HG02763 (cell line): ENCODE data around the gene CARMIL1.

ENCODE experiments used
- ATAC-seq: cut with Tn5 transposase; IDR thresholded peaks from one replicate; pipeline ENCODE4 v1.9.1; 2021; ENCODE audit warnings: mild to moderate bottlenecking, moderate library complexity; ENCODE audit not compliant: unreplicated experiment

CARMIL1 gene

DNA sequence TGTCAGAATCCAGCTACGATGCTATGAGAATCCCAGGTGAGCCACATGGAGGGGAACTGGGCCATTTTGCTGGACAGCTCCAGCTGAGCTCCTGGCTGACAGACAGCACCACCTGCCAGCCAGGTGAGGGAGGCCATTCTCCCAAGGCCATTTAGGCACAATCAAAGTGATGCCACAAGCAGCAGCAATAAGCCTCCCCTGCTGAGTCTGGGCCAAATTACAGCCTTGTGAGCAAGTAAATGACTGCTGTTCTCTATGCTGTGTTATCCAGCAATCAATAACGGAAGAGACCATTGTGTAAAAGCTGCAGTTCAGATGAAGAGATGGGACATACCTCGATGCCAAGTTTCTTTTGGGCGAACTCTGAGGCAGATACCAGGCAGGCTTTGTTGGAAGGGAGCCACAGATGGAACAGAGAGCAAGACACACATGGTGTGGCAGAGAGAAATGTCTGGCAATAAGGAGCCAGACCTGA, 358.8 kb downstream of the CARMIL1 start:
- no peak for ATAC-seq

GRCh38 chr6:25639653-25640052, 360.5 kb downstream of the CARMIL1 start:
- no peak for ATAC-seq

- no peak for ATAC-seq
Measured at GRCh38 chr6:25640446-25640845, 361.3 kb downstream of the CARMIL1 start.

DNA sequence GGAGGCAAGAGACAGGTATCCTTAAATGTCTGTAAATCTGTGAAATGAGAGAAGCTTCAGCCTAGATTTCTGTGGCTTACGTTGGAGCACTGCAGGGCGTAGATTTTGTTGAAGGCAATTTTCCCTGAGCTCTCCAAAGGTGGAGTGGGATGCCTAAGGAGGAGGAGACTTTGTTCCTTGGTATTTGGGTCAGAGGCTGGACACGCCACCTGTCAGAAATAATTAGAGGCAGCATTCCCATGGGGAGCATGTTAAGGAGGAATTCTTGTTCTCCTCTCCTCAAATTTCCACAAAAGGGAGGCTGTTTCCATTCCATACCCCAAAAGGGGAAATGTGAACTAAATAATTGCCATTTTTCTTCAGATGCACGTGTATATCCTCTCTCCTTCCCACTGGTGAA, 361.7 kb downstream of the CARMIL1 start:
- ATAC-seq: no peak

DNA sequence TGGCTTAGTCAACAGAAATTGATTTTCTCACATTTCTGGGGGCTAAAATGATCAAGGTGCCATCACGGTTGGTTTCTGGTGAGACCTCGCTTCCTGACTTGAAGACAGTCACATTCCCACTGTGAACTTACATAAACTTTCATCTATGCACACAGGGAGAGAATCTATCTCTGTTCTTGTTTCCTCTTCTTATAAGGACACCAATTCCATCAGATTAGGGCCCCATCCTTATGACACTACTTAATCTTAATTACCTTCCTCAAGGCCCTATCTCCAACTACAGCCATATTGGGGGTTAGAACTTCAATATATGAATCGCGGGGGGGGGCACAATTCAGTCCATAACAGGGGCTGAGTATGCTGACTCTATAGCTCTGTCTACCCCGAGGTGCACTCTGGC, 362.2 kb downstream of the CARMIL1 start:
- no peak for ATAC-seq

GRCh38 chr6:25641940-25642666, 362.9 kb downstream of the CARMIL1 start:
- no peak for ATAC-seq

DNA sequence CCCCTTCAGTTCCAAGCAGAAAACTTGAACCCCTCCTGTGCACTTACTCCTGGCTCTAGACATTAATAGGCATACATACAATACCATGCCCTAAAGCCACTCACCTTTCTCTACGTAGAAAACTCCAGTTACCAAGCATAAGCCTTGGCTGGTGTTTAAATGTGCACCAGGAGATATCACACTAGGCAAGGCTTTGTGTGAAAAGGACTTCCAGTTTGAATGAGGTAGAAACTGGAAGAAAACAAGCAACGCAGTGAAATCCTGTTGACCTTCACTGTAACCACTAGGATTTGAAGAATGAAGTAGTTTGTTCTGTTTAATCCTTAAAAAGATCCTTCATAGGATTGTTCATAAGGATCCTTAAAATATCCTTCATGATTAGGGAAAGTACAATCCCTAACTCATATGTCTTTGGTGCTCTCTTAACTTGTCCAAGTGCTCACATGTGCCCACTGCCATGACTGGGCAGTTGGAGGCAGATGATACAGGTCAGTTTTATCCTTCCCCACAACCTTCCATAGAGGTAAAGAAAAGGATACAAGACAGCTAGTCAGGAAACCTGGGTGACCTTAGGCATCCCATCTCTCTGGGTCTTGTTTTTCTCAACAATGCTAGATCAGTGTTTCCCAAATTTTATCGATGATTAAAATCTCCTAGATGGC, 363.6 kb downstream of the CARMIL1 start:
- ATAC-seq: no peak

DNA sequence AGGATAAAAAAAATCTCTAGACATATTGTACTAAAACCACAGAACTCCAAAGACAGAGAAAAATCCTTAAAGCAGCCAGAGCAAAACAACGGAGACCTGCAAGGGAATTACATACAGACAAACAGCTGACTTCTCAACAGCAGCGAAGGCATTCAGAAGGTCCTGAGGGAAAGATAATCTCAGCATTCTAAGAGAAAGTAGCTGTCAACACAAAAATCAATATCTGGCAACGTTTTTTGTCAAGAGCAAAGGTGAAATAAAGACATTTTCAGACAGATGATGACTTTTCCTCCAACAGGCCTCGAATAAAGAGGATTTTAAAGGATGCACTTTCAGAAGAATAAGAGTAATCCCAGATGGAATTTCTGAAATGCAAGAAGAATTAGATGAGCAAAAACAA, 366.7 kb downstream of the CARMIL1 start:
- no peak for ATAC-seq

- no peak for ATAC-seq
Measured at GRCh38 chr6:25649611-25650010, 370.4 kb downstream of the CARMIL1 start.

DNA sequence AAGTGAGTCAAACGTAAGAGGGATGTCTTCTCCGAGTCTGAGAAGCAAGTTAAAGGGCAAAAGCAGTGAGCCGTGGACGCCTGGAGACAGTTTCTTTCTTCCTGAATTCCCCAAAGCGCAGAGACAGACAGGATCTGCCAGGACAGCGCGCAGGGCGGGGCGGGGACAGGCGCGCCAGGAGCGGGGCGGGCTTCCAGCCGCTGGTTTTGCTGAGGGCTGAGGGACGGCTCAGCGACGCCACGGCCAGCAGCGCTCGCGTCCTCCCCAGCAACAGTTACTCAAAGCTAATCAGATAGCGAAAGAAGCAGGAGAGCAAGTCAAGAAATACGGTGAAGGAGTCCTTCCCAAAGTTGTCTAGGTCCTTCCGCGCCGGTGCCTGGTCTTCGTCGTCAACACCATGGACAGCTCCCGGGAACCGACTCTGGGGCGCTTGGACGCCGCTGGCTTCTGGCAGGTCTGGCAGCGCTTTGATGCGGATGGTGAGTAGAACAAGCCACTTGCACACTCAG, 372.9 kb downstream of the CARMIL1 start, which contains the start of gene SCGN:
SCGN (plus strand) TSS at position 209 of the 509 bp plus-strand sequence; CDS start at position 398, 189 bp downstream.
- ATAC-seq: no peak

DNA sequence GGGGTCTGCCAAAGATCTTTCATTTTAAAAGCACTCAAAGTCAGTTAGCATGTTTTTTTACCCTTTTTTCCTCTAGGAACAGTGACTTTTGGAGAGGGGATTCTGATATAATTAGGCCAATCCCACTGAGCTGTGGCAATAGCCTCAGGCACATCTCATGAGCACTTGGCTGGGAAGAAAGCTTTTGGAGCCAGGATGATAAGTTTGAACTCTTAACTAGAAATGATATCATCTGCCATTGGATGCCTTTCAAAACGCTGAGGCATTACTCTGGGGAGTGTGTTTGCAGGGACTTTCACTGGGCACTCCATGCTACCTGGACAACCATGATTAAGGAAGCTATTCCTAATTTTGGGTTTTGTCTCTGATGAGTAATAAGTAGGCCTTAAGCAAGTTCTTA, 376.5 kb downstream of the CARMIL1 start:
- no peak for ATAC-seq

- no peak for ATAC-seq
Measured at GRCh38 chr6:25659633-25660368, 380.6 kb downstream of the CARMIL1 start.

DNA sequence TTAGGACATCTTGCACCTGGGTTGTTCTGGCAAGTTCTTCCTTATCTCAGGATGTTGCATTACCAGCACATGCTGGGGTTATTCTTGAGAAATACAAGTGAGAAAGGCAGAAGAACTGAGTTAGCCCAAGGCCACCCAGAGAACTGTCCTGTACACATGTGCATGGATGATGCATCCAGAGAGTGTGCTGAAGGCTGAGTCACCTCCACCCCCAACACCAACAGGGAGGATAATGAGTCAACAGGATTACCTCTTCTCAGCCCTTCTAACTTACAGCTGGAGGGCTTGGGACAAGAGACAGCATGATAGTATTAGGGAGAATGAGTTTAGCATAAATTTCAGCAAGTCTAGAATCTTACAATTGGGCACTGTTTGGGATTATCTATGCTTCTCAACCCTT, 381.3 kb downstream of the CARMIL1 start:
- ATAC-seq: no peak

GRCh38 chr6:25661129-25661779, 382.1 kb downstream of the CARMIL1 start:
- no peak for ATAC-seq

DNA sequence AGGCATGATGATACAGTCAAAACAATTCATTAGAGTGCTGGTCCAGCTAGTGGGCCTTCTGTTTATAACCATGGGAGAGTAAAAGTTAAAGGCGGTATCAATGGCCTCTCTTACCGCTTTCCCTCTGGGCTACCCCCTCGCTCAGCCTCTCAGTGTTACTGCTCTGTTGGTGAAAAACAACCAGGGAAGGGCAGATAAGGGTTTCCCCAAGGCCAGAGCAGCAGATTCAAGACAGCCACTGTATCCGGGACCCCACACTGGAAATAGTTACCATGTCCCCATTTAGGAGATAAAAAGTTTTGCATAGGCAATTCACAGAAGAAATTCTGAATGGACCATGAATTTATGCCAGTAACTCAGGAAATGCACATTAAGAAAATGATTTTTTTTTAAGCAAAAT, 386.3 kb downstream of the CARMIL1 start:
- no peak for ATAC-seq

- no peak for ATAC-seq
Measured at GRCh38 chr6:25669413-25669812, 390.2 kb downstream of the CARMIL1 start.
